Osteocyte (in vitro differentiated cells): Measurements from ENCODE around the gene SLC35B1. TPM values are rescaled to one million over a fixed set of nuclear protein-coding genes. Genes with fewer than 3 reads are reported as not detected.

Source experiments
- DNase-seq: peaks from one replicate; pipeline ENCODE4 v3.0.0; 2021; ENCODE audit warnings: mixed read lengths; ENCODE audit not compliant: unreplicated experiment; ENCODE audit errors: extremely low spot score
- H3K27ac Mint-ChIP-seq: one replicate; pipeline ENCODE4 v1.8.0; 2021; ENCODE audit warnings: mild to moderate bottlenecking, mixed read lengths; ENCODE audit not compliant: unreplicated experiment
- H3K27me3 Mint-ChIP-seq: one replicate; pipeline ENCODE4 v1.8.0; 2021; ENCODE audit warnings: mixed read lengths; ENCODE audit not compliant: unreplicated experiment
- H3K36me3 Mint-ChIP-seq: one replicate; pipeline ENCODE4 v1.8.0; 2021; ENCODE audit warnings: mixed read lengths; ENCODE audit not compliant: unreplicated experiment
- H3K4me1 Mint-ChIP-seq: one replicate; pipeline ENCODE4 v1.8.0; 2021; ENCODE audit warnings: mixed read lengths; ENCODE audit not compliant: unreplicated experiment
- H3K4me3 Mint-ChIP-seq: one replicate; pipeline ENCODE4 v1.8.0; 2021; ENCODE audit warnings: mild to moderate bottlenecking, moderate library complexity, mixed read lengths; ENCODE audit not compliant: unreplicated experiment
- H3K9me3 Mint-ChIP-seq: one replicate; pipeline ENCODE4 v1.8.0; 2021; ENCODE audit warnings: mixed read lengths; ENCODE audit not compliant: unreplicated experiment
- CTCF ChIP-seq: fragments of 200-600 bp; sonication (generic); IDR thresholded peaks from 2 replicates; pipeline ENCODE4 v1.5.0; 2021; ENCODE audit warnings: antibody characterized with exemption, mild to moderate bottlenecking, moderate library complexity
- total RNA-seq: library from RNA; stranded (reverse); gene quantifications from 2 replicates; pipeline ENCODE4 v1.2.1, GENCODE V29; 2021

The SLC35B1 gene
- total RNA-seq, 1 donor from 2014 or later = 60.0 TPM

- Mint-ChIP-seq H3K36me3 (no peaks in the 10 kb centered on the region), H3K4me3 (no peak overlapping the region), H3K4me1 (no peaks in the 10 kb centered on the region), H3K9me3 (no peaks in the 10 kb centered on the region), H3K27me3 (no peaks in the 10 kb centered on the region), H3K27ac (no peak overlapping the region)
- no peak for TF ChIP-seq CTCF
- DNase-seq = no peak
Measured at GRCh38 chr17:49731435-49731831, 23.7 kb upstream of the SLC35B1 start.

GRCh38 chr17:49730785-49731434, 23.1 kb upstream of the SLC35B1 start:
- Mint-ChIP-seq H3K4me1 (no peaks in the 10 kb centered on the region), H3K27ac (no peak overlapping the region), H3K9me3 (no peaks in the 10 kb centered on the region), H3K4me3 (no peak overlapping the region), H3K36me3 (no peaks in the 10 kb centered on the region), H3K27me3 (no peaks in the 10 kb centered on the region)
- no peak for TF ChIP-seq CTCF
- DNase-seq = no peak

GRCh38 chr17:49730078-49730784, 22.5 kb upstream of the SLC35B1 start:
- H3K4me3 Mint-ChIP-seq = no peak overlapping the region
- H3K36me3 Mint-ChIP-seq = no peaks in the 10 kb centered on the region
- TF ChIP-seq CTCF = no peak
- no peak overlapping the region for H3K27ac Mint-ChIP-seq
- no peaks in the 10 kb centered on the region for H3K9me3 Mint-ChIP-seq
- no peaks in the 10 kb centered on the region for H3K4me1 Mint-ChIP-seq
- H3K27me3 Mint-ChIP-seq = no peaks in the 10 kb centered on the region
- DNase-seq = no peak

- no peaks in the 10 kb centered on the region for H3K27me3 Mint-ChIP-seq
- no peak overlapping the region for H3K27ac Mint-ChIP-seq
- no peaks in the 10 kb centered on the region for H3K4me1 Mint-ChIP-seq
- no peaks in the 10 kb centered on the region for H3K36me3 Mint-ChIP-seq
- no peak for DNase-seq
- no peak for TF ChIP-seq CTCF
- H3K9me3 Mint-ChIP-seq = no peaks in the 10 kb centered on the region
- H3K4me3 Mint-ChIP-seq = no peak overlapping the region
Measured at GRCh38 chr17:49729069-49729468, 21.3 kb upstream of the SLC35B1 start.

- no peaks in the 10 kb centered on the region for H3K9me3 Mint-ChIP-seq
- TF ChIP-seq CTCF = no peak
- no peaks in the 10 kb centered on the region for H3K36me3 Mint-ChIP-seq
- no peaks in the 10 kb centered on the region for H3K27me3 Mint-ChIP-seq
- H3K27ac Mint-ChIP-seq = no peak overlapping the region
- no peak overlapping the region for H3K4me3 Mint-ChIP-seq
- DNase-seq = no peak
- H3K4me1 Mint-ChIP-seq = no peaks in the 10 kb centered on the region
Measured at GRCh38 chr17:49728425-49728824, 20.7 kb upstream of the SLC35B1 start.
